Inflammatory macrophage (primary cell): ENCODE results near the gene INPP5A.

ENCODE experiments used
- DNase-seq, 2 donors: peaks; one replicate each; pipeline ENCODE4 v3.0.0-alpha.2; 2020 to 2022

The INPP5A gene

DNA sequence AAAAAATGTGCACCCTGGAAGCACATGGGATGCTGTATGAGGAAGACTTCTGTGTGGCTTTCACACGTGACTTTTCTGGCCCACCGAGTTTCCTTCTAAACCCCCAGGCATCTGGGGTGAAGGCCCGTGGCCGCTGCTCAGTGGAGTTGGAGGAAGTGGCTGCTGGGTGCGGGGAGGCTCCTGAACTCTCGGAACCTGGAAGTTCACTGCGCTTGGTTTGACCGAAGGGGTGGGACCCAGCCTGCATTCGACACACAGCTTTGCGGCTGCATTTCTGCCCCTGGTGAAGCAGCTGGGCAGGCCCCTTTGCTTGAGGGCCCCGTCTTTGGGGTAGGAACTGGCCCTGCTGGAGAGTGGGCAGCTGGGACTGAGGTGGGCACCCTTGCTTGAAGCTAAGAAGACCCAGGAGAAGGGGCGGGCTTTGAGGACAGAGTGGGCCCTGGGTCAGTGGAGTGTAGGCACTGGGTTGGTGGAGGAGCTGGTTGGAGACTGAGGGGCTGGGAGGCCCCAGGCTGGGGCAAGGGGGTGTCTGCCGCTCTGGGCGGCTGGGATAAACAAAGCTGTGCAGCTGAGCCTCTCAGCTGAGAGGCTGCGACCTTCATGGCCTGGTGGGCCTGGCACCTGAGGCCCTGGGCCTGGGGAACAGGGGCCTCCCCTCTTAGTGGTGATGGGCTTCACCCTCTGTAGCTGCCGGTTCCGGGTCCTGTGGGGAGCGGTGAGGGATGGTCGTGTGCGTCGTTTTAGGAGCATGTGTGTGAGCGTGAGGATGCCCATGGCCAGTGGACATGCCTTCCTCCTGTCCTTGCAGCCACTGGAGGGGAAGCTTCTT is 78.0 kb downstream of the INPP5A start:
- no peak for DNase-seq

DNA sequence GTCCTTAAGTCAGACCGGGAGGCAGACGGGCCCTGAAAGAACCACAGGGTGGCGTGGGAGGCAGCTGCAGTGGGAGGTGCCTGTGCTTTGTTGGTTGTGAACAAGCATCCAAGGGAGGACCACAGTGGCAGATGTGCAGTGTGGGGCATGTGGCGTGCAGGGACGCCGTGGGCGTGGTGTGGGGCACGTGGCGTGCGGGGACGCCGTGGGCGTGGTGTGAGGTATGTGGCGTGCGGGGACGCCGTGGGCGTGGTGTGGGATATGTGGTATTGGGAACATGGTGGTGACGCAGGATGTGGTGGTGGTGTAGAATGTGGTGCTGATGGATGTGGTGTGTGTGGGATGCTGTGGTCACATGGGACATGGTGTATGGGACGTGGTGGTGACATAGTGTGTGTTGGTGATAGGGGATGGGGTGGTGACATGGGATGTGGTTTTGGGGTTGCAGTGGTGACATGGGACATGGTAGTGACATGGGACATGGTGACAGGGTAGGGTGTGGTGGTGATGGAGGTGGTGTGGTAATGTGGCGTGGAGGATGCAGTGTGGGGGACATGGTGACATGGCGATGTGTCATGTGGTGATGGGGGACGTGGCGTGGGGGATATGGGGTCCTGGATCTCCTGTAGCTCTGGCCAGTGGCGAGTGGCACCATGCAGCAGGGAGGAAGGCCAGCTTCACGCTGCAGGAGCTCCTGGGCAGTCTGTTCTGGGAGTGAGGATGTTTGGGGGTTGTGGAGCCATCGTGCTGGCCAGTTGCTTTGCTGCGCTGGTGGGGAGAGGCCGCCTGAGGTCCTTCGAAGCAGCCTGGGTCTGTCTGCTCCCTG is 78.8 kb downstream of the INPP5A start:
- peak in 1 of 2 donors; percentile 7 for DNase-seq

DNA sequence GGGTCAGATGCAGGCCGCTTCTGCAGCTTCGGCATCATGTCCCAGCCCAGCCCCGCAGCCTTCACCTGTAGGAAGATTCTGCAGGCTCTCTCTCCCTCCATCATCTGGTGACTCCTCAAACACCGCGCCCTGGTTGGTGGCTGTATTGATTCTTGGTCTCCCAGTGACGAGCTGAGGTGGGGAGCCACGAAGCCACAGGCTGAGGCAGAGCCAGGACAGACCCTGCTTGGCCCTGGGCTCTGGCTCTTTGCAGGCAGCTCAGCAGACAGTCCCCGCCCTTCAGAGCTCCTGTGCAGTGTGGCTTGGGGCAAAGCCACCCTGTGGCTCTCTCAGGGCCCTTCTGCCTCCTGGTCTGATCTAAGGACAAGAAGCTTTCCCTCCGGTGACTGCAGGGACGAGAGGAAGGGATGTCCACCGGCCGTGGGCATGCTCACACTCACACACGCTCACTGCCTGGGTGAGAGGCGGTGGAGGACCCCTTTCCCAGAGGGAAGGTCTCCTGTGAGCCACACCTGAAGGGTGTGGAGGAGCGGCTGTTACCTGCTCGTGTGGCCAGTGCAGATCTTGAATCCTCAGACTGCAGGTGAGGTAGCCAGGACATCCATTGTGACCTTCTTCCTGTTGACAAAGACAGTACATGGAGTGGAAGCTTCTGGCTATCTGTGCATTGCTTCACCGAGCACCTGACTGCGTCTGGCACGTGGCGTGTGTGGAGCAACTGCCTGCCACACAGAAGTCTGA is 79.6 kb downstream of the INPP5A start:
- no peak for DNase-seq

DNA sequence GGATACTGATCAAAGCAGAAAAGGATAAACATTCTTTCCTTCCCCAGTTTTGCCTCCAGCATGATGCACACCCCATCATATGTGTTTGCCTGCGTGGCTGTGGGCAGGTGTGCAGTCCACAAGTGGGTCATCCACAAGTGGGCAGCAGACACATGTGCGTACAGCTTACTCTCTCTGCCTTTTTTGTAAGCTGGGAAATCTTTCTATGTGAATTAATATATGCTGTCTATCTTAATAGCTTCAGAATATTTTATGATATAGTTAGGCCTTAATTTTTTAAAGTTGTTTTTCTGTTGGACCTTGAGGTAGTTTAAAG is 80.1 kb downstream of the INPP5A start:
- DNase-seq = no peak

DNA sequence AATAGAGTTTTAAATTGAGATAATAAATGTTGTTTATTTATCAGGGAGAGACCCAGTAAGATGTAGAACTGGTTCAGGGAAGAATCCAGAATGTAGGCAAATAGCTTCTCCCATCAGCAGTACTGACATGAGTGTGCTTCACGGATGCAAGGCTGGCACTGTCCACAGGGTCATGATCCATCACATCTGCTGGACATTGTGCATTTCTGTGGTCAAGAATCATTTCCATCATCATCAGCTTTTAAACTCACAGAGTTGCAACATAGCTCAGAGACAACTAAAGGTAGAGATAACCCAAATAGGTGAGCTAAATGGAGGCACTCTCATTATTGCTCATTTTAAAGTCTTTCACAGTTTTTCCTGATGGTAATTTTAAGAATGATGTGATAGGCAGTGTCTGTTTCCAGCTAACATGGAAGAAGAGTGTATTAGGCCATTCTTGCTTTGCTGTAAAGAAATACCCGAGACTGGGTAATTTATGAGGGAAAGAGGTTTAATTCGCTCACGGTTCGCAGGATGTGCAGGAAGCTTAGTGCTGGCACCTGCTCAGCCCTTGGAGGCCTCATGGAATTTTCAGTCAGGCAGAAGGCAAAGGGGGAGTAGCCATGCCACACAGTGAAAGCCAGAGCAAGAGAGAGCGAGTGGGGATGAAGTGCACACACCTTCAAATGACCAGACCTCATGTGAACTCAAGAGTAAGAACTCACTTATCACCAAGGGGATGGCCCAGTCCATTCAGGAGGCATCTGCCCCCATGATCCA is 80.8 kb downstream of the INPP5A start:
- DNase-seq = no peak

DNA sequence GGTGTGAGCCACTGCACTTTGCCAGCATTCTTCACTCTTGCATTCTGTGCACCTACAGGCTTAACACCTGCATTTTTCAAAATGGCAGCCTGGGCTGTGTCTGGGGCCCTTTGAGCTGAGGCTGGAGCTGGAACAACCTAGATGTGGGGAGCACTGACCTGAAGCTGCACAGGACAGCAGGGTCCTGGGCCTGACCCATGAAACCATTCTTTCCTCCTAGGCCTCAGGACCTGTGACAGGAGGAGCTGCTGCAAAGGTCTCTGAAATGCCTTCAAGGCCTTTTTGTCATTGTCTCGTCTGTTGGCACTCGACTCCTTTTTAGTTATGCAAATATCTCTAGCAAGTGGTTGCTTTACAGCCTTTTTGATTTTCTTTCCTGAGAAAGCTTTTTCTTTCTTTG is 82.3 kb downstream of the INPP5A start:
- DNase-seq = no peak

DNA sequence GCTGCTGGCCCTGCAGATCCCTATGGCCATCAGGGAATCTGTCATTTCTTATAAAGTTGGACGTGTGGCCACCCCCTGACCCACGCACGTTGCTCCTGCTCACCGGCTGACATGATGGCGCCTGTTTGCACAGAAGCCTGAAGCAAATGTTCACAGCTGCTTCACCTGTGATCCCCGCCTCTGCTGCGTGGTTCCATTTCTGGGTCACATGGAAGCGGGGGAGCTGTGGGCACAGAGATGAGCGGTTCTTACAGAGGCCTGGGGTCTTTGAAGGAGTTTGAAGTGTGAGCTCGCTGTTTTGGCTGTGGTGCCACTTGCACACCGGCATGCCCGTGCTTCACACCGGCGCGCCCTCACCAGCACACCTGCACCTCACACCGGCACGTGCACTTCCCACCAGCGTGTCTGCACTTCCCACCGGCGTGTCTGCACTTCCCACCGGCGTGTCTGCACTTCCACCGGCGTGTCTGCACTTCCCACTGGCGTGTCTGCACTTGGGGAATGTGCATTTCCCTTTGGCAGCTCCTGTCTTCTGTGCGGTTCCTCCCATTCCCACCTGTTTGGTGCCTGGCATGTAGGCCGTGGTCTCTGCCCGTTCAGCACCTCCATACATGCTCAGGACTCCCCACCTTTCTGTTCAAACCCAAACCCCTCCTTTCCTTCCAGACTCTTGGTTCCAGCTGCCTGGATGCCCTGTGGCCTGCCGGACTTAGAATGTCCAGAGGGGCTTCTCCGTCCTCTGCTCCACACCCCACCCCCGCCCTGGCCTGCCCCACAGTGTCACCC is 86.7 kb downstream of the INPP5A start:
- DNase-seq = no peak

DNA sequence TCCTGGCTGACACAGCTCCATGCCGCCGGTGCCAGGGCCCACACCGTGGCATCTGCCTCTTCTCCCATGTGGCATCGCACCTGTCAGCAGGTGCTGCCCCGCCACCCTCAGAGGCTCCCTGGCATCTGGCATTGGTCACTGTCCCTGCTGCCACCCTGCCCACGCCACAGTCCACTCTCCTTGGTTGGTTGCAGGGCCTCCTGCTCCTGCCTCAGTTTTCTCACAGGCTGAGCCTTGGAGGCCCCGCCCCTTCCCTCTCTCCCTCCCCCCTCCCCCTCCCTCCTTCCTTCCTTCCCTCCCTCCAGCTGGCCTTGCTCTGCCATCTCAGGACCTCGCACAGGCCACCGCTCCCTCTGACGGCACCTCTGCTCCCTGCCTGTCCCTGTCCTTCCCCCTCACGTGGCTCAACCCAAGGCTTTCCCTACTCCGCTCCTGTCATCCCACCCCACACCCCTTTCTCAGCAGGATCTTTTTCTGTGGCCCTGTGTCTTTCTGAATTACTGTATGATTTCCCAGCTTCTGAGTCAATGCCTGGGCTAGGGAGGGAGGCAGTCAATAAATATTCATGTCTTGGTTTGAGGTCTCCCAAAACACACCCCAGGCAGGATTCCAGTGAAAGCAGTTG is 87.4 kb downstream of the INPP5A start:
- DNase-seq = no peak

DNA sequence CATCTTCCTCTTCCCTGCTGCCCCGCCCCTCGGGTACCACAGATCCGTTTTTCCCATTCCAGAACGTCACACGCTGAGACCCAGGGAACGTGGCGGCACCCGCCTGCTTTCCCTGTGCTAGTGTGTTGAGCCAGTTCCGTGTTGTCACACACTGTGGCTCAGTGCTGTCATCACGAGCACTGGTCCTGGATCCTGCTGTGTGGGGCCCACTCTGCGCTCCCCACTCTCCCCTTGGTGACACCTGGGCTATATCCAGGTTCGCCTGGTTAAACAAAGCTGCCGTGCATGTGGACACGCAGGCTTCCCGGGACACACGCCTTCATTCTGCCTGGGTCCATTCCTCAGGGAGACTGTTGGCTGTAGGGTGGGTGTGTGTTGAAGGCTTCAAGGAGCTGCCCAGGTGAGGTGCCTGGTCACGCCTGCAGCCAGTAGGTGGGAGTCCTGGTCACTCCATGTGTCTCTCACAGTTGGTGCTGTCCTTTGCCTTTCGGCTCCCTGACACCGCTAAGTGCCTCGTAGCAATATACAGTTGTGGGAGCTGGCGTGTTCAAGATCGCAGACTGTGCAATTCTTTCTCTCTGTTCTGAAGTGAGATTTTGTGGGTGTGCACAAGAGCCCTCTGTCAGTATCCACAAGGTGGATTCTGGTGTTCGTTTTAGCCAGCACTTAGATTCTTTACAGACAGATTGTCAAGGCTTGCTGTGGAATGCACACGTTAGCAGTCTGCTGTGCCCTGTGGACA is 88.6 kb downstream of the INPP5A start:
- DNase-seq = no peak

DNA sequence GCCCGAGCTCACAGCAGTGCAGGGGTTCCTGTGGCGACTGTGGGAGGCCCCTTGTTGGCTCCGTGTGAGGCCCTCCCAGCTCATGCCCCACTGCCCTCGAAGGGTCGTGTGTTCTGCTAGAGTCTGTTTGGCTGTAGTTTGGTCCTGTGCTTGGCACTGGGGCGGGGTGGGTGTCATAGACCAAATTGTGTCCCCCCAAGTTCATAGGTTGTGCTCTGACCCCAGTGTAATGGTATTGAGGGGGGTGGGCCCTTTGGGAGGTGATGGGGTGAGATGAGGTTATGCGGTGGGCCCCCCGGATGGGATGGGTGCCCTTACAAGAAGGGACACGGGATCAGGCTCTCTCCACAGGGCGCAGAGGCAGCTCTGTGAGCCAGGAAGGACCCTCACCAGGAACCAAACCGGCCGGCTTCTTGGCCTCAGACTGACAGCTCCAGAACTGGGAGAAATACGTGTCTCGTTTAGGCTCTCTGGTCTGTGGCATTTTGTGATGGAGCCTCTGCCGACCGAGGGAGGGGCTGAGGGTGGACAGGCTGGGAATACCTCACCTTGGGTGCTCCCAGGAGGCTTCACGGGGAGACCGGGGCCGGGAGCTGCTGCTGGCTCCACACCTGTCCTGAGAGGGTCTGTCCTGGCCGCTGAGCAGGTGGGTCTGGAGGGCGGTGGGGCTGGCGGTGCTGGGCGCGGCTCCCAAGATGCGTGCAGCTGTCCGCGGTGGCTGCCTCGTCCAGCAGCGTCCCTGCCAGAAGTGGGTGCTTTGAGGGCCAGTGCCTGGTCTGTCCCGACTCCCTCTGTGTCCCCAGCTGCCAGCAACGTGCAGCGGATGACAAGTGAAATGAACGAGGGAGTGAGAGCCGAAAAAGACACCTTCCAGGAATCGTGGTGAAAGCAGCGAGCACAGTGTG is 89.4 kb downstream of the INPP5A start:
- no peak for DNase-seq

DNA sequence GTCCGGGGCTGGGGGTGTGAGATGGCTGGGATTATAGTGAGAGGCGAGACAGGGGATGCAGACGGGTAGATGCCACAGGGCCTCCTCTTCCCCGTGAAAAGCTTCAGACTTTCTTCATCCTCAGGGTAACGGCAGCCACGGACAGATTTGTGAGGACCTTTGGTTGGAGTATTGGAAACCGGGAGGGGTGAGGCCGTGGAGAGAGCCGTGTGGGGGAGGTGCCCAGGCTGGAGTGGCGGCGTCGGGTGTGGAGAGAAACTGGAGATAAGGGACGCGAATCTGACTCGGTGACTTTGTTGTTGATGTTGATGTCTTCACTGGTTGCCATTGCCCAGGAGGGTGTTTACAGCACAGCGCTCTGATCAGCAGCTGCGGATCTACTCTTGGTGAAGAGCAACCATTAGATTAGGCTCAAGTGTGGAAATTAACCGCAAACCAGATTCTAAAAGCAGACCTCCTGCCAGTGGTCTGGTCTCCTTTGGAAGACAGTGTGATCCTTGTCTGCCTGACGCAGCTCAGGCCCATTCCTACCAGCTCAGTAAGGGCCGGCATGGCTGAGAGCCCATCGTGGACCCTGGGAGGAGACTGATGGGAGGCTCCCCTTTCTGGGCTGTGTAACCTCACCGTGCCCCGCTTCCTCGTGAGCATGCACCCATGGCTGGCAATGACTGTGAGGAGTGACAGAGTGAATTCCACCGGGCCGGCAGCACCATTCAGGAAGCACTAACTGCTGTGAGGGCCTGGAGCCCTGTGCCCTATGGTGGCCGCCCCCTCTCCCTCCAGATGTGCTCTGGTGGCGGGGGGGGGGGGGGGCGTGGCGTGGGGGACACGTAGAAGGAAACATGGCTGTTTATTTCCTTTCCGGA is 90.3 kb downstream of the INPP5A start:
- peak; percentile 3 to 30 for DNase-seq

DNA sequence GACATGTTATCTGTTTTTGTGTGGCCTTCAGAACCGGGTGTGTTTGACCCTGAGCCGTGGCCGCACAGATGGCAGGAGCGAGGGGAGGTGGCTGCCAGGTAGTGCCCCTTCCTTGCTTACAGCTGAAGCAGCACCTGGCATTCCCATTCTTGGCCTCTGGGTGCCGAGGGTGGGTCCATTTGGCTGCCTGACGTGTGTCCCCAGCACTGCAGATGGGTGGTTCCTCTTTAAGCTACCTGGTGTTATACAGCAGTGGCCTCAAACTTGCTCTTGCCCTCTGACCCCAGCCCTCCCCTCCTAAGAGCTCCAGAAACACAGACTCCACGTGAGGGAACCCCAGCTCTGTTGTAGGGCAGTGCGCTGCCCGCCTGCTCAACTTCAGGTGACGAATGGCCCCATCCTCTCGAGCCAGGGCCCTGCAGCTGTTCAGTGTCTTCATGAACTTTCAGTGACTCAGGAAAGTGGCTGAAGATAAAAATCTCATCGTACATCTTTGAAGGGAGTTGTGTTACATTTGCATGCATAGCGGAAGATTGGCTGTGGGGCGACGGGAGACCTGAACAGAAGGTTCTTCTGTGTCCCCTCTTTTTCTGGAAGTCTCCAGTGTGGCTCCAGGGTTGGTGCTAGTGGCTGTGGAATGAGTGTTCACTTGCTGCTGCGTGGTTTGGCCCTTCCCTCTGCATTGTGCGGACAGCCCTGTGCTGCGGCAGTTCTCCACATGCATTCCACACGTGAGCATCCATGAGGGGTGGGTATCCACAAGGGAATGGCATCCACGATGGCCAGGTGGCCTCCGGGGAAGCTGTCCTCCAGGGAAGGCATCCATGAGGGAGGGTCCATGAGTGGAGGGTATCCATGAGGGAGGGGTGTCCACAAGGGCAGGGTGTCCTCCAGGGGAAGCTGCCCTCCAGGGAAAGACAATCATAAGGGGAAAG is 91.6 kb downstream of the INPP5A start:
- no peak for DNase-seq

DNA sequence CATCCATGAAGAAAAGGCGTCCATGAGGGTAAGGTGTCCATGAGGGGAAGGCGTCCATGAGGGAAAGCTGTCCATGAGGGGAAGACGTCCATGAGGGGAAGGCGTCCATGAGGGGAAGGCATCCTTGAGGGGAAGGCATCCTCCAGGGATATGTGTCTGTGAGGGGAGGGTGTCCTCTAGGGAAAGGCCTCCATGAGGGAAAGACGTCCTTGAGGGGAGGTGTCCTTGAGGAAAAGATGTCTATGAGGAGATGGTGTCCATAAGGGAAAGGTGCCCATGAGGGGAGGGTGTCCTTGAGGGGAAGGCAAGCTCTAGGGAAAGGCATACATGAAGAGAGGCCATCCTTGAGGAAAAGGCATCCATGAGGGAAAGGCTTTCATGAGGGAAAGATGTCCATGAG is 92.6 kb downstream of the INPP5A start:
- no peak for DNase-seq

DNA sequence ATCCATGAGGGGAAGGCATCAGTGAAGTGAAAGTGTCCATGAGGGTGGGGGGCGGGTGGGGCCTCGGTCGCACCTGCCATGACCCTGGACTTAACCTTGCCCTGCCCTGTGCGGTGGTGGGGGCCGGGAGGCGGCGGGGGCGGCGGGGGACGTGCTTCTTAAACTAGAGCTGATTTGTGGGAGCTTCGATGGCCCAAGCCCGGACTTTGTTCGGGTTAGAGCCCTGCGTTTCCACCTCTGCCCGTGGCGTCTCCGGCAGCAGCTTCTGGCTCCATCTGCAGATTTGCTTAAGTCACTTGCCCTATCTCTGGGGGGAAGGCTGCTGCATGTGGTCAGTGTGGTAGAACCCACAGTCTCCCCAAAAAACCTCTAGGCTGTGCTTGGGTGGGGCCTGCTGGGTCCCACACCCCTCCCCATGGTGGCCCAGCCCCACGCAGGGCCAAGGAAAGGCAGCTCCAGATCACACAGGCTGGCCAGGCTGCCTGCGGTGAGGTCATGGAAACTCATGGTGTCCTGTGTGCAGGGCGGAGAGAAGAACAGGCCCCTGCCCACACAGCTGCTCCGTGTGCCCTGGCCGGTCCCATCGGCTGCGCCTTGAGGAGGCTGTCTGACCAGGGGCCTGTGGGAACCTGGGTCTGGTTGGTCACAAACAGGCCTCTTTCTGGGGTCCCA is 93.2 kb downstream of the INPP5A start:
- no peak for DNase-seq

DNA sequence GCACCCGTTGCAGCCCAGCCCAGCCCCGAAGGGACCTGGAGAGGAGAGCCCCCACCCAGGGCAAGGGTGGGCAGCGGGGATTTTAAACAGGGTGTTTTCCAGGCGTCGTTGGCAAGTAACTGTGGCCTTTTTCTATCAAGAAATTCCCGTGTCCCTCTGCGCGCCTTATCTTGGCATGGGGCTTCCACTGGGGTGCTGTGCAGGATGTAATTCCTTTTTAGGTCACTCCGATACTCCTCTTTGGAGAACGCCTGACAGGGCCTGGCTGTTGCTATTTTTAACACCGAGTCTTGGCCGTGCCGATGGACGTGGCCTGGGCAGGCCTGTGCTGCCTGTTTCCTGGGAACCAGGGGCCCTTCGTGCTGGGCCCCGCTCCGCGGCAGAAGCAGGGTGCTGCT is 93.8 kb downstream of the INPP5A start:
- DNase-seq = no peak

DNA sequence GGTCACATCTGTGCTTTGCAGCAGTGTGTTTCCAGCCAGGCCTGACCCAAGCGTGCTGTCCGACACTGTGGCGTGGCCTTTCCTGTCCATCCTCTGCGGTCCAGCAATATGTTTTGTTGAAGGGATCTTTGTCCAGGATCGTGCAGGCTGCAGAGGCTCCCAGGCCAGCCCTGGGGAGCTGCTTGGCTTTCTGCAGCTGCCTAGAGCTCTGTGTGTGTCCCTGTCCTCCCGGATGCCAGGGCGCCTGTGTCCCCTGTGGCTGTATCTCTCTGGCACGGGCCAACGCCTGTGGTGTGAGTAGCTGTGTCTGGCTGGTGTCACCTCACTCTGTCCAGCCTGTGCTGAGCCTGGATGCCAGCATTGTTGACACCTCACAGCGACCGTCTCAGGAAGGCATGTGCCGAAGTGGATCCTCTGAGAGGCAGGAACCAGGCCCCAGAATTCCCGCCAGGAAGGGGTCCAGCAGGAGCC is 94.5 kb downstream of the INPP5A start:
- no peak for DNase-seq
